NCI-H748 (cell line): Measurements from ENCODE around the gene NEU4.

Experiments
- DNase-seq: peaks from one replicate; lab custom pipeline; 2025; ENCODE audit not compliant: unreplicated experiment; lab: John Stamatoyannopoulos, UW

NEU4 gene

DNA sequence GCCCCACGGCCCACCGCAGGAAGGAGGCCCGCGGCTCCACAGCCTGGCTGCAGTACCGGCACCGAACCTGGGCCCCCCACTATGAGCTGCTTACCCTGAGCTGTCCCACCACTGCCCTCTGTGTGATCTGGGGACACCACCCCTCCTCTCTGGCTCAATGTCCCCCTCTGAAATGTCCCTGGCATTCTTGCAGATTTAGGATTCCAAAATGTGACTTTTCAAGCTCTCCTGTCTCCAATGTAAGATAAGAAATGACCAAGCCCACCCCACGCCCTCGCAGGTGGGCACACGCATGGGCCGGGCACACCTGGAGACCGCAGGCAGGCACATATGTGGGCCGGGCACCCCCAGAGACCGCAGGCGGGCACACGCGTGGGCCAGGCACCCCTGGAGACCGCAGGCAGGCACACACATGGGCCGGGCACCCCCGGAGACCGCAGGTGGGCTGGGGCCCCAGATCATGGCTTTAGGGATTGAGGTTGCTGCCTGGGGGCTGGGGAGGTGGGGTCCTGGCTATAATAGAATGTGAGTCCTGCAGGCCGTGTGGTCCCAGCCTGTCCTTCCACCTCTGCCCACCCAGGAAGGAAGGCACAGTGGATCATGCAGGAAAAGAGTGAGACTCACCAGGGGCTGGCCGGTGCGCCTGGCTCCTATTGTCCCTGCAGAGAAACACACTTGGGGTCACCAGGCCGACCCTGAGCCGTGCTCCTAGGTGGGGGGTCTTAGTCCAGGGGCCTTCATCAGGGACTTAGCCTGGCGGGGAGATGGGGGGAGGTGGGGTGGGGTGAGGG is 42.5 kb downstream of the NEU4 start:
- DNase-seq: no peak

DNA sequence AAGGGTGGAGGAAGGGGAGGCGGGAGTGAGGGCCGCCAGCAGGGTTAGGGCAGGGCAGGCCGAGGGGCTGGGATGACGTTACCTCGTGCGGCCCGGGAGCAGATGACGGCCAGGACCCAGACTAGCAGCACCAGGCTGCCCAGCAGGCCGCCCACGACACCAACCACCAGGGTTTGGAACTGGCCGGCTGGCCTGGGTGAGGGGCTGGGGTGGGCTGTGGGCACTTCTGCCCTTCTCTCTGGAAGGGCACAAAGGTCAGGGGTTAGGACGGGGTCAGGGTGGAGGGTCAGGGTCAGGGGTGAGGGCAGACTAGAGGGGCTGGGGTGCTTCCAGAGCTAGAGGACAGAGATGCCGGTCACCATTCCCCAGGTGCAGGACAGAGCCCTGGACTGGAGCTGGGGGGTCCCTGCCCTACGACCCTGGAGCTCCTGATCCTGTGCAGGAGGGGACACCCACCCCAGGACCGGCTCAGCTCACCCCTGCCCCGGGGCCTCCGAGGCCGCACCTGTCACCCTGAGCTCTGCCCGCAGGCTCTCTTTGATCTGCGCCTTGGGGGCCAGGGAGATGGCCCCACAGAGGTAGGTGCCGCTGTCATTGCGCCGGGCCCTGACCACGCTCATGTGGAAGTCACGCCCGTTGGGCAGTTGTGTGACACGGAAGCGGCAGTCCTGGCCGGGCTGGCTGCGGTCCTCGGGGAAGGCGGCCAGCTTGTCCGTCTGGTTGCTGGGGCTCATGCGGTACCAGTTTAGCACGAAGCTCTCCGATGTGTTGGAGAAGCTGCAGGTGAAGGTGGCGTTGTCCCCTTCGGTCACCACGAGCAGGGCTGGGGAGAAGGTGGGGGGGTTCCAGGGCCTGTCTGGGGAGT is 43.4 kb downstream of the NEU4 start:
- no peak for DNase-seq

DNA sequence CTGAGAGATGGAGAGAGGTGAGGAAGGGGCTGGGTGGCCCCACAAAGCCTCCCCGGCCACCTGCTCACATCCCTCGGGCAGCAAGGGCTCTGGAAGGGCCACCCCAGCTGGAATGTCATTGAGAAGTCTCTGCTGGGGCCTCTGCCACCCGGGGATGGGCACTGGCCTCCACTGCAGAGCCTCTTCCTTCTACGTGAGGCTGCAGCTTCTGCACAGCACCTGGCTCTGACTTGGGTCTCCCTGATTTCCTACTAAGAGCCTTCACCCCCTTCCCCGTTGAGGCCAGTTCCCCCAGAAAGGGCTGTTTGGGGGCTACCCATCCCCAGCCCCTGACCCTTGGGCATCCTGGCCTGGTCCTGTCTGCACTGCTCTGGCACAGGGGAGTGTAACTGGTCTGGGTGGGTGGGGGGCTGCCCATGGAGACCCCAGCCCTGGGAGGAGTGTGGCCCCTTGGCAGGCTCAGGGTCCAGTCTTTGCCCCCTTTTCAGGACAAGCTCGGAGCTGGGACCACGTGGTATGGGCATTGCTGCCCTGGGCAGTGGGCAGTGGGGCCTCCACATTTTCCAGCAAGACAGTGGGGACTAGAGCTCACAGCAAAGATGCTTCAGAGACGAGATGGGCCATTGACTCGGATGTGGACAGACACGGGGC is 44.1 kb downstream of the NEU4 start:
- DNase-seq: no peak

DNA sequence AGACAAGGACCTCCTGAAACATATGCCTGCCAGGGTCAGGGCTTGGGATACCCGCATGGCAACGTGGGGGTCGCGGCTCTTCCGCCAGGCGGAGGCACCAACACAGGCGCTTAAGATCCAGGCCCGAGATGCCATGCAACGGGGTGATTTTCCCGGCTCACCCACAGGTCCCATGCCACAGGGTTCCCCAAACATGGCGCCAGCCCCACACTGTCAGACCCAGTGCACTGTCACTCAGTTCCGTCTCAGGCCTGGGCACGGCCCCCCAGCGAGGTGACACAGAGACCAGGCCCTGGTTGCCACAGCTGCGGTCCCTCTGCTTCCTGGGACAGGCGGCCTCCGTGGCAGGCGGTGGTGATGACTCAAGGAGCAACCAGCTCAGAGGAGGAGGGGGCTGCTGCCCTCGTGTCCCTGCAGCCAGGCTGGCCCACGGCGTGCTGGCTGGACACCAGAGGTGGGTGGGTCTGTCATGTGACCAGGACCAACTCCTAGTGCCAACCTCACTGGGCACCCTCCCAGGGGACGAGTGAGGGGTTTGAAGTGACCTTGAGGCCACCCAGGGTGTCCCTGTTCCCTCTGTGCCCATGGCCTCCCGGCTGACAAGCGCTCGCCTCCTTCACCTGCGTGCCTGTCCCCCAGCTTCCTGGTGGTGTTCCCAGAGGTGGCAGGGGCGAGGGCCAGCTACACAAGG is 44.8 kb downstream of the NEU4 start:
- no peak for DNase-seq

DNA sequence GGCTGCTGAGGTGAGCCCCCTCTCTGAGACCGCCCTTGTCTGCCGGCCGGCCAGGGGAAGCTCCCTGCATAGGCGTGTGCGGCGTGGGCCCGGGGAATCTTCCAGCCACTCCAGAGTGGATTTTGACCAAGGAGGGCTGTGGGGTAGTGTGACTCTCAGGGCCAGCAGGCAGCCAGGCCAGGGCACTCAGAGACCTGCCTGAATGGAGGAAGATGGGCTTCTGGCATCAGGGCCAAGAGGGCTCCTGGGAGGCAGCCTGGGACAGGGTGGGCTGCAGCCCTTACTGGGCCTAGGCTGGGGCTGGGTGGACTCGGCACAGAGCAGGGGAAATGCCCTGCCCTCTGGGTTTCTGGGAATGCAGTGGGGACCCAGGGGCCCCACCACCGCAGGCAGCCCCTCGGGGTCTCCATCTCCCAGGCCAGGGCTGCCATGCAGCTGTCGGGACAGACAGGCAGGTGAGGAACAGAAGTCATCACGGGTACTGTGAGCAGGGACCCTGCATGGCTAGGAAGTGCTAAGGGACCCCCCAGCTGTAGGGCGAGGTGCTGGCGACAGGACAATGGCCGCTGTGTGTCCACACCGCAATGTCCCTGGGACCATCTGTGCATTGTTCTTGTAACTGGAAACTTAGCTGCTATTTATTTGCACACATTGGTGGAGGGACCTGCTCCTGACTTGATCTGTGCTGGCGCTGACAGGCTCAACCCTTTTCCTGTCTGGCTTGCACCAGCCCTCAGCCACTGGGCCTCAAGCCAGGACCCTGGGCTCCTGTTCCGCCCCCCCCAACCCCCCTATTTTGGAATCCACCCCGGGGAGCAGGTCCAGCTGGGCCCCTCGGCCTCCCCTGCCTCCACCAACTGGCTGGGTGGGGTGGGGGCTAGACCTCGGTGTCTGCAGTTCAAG is 45.6 kb downstream of the NEU4 start:
- no peak for DNase-seq

DNA sequence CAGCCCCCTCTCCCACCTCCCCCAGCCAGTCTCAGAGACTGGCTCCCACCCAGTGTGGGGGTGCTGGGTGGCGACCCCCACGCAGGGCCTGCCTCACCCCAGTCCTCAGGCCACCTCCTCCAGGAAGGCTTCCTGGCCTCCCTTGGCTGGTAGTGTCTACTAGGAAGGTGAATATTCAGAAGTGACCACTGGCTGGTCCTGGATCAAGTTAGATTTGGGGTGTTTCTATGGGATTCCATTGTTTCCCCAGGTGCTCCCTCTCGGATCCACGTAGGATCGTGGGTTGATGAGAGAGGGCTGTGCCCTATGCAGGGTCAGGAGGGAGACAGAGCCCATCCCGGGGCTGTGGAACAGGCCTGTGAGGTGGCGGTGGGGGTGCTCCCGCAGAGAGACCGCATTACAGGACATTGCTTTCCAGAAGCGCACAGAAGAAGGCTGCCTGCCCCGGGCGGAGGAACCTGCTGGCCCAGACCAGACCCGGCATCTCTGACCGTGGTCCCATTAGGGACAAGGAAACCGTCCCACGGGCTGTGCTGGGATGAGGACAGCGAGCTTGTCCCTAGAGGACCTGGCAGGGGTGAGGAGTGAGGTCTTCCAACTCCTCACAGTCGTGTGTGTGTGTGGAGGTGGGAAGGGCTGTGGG is 46.4 kb downstream of the NEU4 start:
- no peak for DNase-seq

DNA sequence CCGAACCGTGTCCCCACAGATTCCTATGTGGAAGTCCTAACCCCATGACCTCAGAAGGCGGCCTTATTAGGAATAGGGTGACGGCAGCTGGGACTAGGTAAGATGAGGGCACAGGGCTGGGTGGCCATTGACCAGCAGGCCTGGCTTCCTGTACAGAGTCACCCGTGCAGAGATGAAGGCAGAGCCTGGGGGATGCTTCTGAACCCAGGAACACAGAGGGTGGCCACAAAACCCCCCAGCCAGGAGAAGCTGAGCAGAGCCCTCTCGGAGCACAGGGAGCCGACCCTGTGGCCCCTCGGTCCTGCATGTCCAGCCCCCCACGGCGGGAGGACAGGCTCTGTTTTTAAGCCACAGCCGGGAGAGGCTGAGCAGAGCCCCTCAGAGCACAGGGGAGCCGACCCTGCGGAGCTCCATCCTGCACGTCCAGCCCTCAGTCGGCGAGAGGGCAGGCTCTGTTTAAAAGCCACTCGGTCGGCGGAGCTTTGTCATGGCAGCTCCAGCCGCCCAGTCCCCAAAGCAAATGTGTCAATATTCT is 47.0 kb downstream of the NEU4 start:
- DNase-seq: no peak

DNA sequence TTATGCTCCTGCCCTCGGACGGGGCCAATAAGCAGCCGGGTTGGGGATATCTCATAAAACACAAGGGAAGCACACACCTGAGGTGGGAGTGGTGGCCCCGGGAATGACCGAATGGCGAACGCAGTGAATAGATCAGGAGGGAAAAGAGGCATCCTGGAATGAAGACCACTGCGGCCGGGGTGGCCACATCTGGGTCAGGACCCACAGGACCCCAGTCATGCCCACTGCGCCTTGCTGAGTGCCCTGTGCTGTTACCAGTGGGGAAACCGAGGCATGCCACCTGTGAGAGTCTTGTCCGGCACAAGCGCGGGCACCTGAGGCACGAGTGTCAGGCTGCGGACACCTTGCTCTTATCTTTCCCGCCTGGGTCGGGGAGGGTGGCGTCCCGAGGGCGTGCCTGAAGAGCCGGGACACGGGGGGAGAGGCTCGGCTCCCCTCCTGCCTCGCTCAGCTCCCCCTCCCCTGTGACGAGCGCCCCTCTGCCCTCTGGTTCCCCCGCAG is 48.1 kb downstream of the NEU4 start:
- DNase-seq: no peak

DNA sequence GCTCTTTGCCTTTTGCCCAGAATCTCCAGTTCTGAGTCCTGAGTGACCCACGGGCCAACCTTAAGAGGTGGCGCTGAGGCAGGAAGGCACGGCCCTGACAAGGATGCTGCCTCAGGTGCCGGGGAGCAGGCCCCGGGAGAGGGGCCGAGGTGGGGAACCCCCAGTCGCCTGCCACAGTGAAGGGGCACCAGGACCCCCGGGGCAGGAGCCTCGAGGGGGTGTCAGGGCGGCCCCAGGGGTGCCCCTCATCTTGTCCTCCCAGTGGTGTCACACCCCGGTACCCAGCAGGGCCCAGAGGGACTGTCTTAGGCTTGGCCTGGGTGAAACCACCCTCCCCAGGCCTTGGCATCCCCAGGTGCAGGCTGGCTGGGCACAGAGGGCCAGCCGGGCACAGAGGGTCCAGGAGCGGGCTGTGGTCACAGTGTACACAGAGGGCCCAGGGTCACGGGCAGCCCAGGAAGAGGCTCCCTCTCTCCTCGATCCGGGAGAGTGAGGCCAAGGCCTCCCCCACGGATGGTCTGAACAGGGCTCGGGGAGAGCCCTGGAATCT is 48.7 kb downstream of the NEU4 start:
- DNase-seq: no peak

DNA sequence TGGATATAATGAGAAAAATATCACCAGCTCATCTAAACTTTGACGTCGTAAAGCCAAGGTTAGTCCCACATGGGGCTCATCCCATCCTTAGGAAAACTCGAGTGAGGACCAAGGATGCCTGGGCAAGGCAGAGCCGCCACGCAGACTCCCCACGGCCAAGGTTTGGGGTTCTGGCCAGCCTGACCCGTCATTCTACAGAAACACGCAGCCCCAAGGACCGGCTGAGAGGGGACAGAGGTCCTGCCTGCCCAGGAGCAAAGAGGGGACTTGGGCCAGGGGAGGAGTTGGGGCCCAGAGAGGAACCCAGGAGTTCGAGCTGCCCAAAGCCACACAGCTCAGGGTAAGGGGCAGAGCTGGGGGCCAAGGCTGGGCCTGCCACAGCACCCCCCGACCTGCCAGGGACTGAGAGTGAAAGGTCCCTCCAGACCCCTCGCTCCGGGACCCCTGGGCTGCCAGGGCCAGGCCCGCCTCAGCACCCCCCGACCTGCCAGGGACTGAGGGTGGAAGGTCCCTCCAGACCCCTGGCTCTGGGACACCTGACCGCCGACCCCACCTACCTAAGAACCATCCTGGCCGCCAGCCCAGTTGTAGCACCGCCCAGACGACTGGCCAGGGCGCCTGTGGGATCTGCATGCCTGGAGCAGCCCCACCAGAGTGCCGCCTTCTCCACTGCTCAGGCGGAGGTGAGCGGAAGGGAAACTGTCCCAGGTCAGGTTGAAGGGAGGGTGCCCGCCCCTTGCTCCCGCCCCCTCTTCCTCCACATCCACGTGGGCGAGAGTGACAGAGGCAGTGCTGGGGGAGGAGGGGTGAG is 49.4 kb downstream of the NEU4 start, which contains the start of gene PDCD1:
TSS of gene PDCD1 (minus strand) at position 689 of the 811 bp plus-strand sequence. CDS start at position 633, 56 bp downstream.
- no peak for DNase-seq

DNA sequence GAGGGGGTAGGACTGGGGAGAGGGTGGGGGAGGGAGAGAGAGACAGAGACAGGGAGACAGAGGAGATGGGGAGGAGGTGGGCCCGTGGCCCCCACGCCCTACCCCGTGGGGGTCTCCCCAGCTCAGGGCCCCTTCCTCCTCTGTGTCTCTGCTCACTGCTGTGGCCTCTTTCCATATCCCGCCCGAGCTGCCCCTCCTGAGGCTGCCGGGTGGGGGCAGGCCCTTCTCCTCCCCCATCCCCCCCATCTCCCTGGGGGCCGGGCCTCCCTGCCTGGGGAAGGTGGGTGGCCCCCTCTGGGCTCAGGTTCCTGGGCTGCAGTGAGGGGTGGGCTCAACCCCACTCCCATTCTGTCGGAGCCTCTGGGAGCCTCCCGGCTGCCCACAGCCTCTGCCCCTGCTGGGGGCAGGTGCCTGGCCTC is 50.0 kb downstream of the NEU4 start:
- DNase-seq: no peak

DNA sequence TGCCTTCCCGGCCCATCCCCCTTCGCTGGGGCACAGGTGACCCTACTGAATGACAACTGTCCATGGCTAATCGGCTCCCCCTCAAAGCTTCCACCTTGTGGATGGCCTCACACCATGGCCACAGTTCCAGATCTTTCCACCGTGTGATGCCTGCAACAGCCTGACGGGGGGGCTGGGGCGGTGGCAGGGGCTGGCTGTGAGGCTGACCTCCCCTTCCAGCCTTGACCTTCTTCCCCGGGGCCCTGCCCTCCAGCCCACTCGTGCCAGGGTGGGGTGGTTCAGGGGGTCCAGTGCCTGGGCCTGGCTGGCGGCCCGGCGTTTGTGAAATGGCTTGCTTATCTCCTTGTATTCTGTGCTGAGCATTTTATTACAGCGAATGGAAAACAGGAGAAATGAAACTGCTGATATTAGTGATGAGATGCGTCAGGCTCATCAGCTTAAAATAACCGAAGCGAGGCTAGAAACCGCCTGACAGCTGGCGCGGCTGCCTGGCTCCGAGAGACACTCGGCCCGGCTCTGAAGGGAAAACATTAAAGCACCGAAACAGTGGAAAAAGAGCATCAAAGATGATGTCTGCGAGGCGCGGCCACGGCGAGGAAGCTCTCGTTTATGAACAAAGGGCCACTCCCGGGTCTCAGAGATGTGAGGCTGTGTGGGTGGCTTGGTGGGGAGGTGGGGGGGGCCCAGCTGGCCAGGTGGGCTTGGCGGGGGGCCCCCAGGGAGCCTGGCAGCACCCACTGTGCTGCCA is 50.6 kb downstream of the NEU4 start:
- no peak for DNase-seq

DNA sequence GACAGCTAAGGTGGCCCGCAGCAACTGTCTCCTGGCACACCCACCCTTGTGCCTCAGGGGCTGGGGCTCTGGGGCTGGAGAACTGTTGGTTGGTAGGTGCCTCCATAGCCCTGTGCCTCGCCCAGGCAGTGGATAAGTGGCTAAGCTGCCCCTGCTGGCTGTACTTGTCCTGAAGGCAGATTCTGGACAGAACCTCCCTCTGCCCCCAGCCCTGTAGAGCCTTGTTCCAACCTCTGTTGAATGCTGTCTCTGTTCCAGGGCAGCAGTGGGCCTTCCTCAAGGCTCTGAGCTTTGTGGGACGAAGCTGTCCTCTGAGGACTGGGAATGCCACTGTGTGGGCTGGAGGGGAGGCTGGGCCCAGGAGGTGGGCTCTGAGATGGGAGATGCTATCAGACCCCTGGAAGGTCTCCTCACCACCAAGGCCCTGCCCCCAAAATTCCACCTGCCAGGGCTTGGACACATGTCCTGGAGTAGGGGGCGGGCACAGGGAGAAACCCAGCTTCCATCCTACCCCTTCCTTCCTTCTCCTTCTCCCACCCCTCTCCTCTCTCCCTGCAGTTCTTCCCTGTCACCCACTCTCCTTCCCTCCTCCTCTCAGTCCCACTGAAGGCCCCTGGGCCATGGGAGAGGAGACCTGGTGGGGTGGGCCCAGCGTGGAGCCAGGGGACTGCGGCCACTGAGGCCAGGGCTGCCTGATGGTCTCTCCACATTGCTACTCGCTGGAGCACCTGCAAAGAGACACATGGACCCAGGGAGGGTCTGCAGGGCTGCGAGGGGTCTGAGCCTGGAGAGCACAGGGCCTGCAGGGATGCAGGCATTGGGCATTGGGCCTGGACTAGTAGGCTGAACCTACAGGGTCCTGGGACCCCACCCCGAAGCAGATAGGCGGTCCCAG is 51.4 kb downstream of the NEU4 start:
- no peak for DNase-seq

DNA sequence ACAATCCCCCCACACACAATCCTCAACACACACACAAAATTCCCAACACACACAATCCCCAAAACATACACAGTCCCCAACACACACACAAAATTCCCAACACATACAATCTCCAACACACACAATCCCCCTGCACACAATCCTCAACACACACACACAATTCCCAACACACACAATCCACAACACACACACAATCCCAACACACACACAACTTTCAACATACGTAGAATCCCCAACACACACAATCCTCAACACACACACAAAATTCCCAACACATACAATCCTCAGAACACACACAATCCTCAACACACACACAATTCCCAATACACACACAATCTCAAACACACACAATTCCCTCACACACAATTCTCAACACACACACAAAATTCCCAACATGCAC is 52.3 kb downstream of the NEU4 start:
- no peak for DNase-seq

DNA sequence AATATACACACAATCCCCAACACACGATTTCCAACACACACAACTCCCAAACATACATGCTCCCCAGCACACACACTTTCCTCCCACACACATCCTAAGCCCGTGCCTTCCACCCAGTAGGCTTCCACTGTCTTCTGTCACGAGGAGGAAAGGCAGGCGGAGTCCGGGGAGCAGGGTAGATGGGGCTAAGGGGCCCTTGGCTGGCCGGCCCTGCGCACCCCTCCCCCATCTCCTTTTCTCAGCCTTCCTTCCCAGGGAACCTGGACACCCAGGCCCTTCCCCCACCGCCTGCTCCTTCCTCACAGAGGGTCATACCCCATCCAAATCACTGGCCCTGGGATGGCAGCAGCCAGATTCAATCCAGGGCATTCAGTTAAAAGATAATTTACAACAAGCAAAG is 53.1 kb downstream of the NEU4 start:
- DNase-seq: no peak
